GM19372 (cell line): ENCODE measurements around the gene COMMD7.
A peak's percentile ranks its signal among the peaks of the same experiment; 100 is the strongest.

Experiments used
- ATAC-seq: cut with Tn5 transposase; IDR thresholded peaks from one replicate; pipeline ENCODE4 v1.9.1; 2021; ENCODE audit warnings: mild to moderate bottlenecking, low read depth, moderate library complexity; ENCODE audit not compliant: unreplicated experiment

COMMD7 gene

DNA sequence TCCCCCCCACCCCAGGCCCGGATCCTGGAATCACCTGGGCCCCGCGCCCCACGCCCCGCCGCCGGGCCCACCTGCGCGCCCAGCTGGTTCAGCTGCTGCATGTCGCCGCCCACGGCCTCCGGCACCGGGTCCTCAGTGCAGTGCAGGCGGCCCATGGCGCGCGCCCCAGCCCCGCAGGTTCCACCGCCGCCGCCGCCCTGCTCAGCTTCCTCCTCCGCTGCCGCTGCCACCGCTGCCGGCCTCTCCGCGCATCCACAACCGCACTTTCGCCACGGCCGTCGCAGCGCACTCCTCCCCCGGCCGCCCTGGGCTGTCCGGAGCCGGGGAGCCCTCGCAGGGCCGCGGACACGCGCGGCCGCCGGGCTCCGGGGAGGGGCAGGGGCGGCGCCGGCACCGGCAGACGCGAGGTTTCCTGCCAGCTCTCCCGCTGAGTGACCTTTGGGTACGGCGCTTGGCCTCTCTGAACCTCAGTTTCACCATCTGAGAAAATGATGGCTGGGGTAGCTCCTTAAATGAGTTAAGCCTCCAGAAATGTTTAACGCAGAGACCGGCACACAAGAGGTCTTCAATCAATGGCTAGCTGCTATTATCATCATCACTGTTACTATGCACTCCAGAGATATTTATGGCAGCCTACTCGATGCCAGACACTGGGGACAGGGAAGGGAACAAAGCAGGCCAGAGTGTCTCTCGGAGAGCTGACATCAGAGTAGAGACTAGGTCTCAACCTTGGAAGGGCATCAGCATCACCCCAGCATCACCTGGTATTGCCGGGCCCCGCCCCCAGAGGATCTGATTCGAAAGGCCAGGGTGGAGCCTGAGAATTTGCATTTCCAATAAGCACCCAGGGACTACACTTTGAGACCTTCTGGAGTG, at the start of gene COMMD7:
TSS of gene COMMD7 (minus strand) at position 231 of the 876 bp plus-strand sequence. CDS start at position 155, 76 bp downstream.
- peak; percentile 46 for ATAC-seq

DNA sequence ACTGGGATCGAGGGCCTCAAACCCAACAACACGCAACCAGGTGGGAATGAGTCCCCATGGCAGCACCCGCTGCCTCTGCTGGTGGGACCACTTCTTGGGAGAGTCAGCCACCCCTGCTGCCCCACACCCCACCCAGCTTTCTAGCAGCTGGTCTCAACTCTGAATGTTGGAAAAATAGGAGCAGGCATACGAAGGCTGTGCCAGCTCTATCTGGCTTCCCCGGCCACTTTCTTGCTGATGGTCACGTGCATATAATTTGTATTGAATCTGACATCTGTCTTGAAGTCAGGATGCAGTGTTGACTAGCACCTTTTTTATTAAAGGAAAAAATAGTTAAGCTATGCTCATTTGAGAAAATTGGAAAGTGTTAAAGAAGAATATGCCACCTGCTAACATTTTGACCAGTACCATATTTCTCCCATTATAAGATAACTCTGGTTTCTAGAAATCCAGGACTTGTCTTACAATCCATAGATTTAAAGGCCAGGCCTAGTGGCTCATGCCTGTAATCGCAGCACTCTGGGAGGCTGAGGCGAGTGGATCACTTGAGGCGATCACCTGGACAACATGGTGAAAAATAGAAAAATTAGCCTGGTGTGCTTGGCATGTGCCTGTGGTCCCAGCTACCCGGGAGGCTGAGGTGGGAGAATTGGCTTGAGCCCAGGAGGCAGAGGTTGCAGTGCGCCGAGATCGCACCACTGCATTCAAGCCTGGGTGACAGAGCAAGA, 49.6 kb upstream of the COMMD7 start:
- ATAC-seq: no peak

DNA sequence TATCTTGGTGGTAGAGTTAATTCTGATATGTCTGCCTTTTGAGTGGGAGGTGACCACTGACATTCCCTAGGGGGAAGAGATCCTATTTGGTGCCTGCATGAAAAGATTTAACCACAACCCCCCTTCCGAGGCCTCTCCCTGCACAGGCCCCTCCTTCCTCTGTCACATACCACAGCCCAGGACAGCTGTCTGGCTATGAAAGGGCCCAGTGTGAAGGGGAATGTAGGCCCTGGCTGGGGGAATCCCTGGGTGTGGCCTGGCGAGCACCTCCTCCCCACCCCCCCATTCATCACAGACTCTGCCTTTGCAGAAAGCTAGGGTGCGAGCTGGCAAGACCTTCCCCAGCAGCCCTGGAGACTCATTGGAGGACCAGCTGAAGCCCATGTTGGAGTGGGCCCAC, 49.0 kb upstream of the COMMD7 start:
- ATAC-seq: no peak

DNA sequence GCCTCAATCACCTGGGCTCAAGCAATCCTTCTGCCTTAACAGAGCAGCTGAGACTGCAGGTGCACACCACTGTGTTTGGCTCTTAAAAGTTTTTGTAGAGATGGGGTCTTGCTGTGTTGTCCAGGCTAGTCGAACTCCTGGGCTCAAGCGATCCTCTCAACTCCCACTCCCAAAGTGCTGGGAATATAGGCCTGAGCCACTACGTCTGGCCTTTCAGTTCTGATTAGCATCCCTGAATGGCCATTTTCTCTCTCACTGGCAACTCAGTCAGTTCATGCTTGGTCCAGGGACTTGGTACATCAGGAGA, 47.4 kb upstream of the COMMD7 start:
- ATAC-seq: no peak

DNA sequence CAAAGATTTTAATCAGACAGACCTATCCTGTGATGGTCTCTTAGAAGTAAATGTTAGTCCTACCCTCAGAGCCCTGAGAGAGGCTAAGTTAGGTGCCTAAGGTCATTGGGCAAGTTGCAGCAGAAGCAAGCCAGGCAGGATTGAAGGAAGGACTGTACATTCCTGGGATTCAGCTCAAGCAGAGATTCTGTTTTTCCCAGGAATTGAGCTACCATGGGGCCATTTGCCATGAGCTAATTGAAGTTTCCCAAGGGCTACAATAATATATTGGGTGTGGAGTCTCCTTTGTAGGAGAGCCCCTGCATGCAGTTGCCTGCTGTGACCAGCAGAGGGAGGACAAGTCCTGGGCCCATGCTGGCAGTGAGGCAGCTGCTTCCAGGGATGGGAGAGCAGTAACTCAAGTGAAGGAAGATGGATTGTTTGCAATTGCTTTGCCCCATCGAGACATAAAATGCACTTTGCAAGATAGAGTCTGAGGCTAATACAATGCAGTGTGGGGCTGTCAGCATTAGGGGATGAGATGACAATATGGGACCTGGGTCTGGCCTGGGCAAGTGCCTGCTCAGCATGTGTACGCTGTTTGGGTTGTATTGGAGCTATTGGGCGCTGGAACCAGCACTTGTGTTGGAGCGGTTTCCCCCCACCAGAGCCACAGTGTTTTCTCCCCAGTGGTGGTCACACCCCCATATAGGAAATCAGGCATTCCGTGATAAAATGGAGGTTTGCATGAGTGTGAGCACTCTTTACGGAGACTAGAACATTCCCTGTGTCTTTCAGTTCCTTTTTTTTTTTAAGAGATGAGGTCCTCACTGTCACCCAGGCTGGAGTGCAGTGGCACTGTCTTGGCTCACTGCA, 46.9 kb upstream of the COMMD7 start:
- no peak for ATAC-seq

DNA sequence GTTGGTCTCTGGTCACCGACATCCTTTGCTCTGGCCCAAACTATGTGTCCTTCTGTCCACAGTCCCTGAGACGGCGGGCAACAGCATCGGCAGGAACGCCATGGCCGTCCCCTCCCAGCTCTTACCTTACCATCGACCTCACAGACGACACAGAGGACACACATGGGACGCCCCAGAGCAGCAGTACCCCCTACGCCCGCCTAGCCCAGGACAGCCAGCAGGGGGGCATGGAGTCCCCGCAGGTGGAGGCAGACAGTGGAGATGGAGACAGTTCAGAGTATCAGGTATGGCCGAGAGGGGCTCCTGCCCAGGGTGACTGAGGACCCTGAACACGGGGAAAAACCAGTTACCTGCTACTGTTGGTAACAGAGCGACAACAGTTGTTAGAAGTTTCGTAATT, 43.9 kb upstream of the COMMD7 start:
- ATAC-seq: no peak

GRCh38 chr20:32786059-32786760, 42.9 kb upstream of the COMMD7 start:
- ATAC-seq: no peak

- ATAC-seq: no peak
Measured at GRCh38 chr20:32784369-32785080, 41.3 kb upstream of the COMMD7 start.

- no peak for ATAC-seq
Measured at GRCh38 chr20:32780749-32781655, 37.7 kb upstream of the COMMD7 start.

DNA sequence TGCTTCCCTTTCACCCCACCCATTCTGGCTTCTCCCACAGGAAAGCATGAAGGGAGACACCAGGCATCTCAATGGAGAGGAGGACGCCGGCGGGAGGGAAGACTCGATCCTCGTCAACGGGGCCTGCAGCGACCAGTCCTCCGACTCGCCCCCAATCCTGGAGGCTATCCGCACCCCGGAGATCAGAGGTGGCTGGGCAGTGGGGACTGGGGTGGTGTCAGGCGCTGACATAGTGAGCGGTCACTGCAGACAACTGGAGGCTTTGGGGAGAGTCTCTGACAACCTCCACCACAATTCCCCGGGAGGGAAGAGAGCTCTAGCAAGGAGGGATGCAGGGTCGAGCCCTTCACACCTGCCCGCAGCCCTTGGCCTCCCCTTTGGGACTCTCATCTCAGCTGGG, 37.0 kb upstream of the COMMD7 start:
- ATAC-seq: no peak

GRCh38 chr20:32779500-32780211, 36.4 kb upstream of the COMMD7 start:
- ATAC-seq: no peak

DNA sequence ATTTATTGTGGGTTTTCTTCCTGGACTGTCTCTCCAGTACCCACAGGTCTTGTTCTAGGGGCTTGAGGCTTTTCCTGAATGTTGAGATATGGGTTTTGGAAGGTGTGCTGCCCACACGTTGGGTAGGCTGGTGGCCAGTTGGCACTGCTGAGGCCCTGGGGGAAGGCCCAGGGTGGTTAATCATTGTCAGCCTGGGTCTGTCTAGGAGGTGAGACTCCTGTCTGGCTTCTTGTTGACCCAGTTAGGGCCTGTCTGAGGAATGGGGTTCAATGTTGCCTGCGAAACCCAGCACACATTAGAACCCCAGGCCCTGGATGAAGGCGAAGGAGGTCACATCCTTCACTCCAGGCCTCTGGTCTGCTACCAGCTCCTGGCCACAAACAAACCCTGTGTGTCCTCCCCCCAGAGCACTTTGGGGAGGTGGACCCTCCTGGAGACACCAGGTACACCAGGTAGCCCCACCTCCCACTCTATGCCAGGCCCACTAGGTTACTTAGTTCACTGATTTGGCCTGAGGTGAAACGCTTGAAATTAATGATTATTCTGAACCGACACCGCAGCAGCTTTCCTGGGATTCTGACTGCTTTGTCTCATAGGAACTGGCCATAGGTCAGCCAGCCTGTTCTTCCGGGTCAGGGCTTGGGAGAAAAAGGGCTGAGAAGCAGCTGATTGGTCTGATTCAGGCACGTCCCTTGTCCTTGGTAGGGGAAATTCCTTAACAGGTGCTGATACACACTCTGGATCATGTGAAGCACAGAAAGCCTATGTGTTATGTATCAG, 34.1 kb upstream of the COMMD7 start:
- no peak for ATAC-seq

DNA sequence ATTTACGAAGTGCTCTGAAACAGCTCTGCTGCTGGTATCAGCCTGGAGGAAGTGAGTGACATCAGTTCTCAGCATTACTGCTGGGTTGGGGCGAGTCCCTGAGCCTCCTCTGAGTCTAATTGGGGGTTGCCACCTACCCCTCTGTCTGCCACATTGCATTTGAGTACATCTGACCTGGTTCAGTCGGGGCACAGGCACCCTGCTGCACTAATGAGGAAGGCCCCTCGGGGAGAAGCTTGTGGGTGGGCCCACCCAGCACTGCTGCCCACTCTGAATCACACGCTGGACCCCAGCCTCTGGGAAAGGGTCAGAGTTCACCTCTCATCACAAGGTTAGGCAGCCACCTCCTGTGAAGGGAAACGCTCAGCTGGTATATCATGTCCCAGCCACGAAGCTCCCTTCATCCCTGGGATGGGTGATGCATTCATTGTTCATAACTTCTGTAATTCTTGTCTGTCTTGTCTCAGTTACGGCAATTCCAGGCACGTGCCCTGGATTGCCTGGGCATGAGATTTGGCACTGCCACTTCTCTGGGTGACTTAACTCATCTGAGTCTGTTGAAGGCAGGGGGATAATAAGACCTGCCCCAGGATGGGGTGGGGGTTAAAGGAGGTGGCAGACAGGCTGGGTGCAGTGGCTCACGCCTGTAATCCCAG, 32.2 kb upstream of the COMMD7 start:
- ATAC-seq: no peak

DNA sequence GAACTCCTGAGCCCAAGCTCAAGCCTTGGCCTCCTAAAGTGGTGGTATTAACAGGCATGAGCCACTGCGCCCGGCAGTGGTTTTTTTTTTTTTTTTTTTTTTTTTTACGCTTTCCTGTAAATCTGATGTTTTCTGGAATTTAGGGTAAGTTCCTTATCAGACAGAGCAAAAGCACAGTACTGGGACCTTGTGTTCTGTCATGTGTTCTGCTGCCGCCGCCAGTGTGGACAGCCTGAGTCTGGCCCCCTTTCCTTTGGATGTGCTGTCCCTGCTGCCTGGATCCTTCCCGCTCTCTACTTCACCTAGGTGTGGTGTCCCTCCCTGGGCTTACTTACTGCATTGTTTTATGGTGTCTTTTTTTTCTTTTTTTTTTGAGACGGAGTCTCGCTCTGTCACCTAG, 30.6 kb upstream of the COMMD7 start:
- no peak for ATAC-seq

- no peak for ATAC-seq
Measured at GRCh38 chr20:32773223-32773622, 30.0 kb upstream of the COMMD7 start.

GRCh38 chr20:32772046-32772445, 28.8 kb upstream of the COMMD7 start:
- no peak for ATAC-seq
